H9 (cell line): Measurements from ENCODE around the gene OIT3. TPM values are rescaled to one million over a fixed set of nuclear protein-coding genes. Genes with fewer than 3 reads are reported as not detected.

Source experiments
- DNase-seq: peaks from one replicate; pipeline ENCODE4 v3.0.0-alpha.2; 2017
- H2AFZ ChIP-seq: one replicate; pipeline ENCODE4 v1.6.1; 2013; ENCODE audit warnings: mild to moderate bottlenecking, low read length, control low read depth, moderate library complexity
- H2AK5ac ChIP-seq: 2 replicates; pipeline ENCODE4 v1.6.1; 2013; ENCODE audit warnings: low read length, control low read depth, mixed read lengths; ENCODE audit not compliant: insufficient read length
- H2BK120ac ChIP-seq: one replicate; pipeline ENCODE4 v1.6.1; 2013; ENCODE audit warnings: low read depth, mild to moderate bottlenecking, low read length, control low read depth, inconsistent platforms; ENCODE audit not compliant: poor library complexity, severe bottlenecking
- H2BK12ac ChIP-seq: 2 replicates; pipeline ENCODE4 v1.6.1; 2013; ENCODE audit warnings: low read length, control low read depth, mixed read lengths, low read depth; ENCODE audit not compliant: insufficient read length
- H2BK15ac ChIP-seq: 2 replicates; pipeline ENCODE4 v1.6.1; 2013; ENCODE audit warnings: low read depth, low read length, control low read depth
- H2BK20ac ChIP-seq: one replicate; pipeline ENCODE4 v1.6.1; 2013; ENCODE audit warnings: low read depth, mild to moderate bottlenecking, low read length, control low read depth, inconsistent platforms; ENCODE audit not compliant: poor library complexity, severe bottlenecking
- H2BK5ac ChIP-seq: 2 replicates; pipeline ENCODE4 v1.6.1; 2013; ENCODE audit warnings: low read length, control low read depth, mixed read lengths; ENCODE audit not compliant: insufficient read length
- H3K14ac ChIP-seq: 2 replicates; pipeline ENCODE4 v1.6.1; 2013; ENCODE audit warnings: low read length, control low read depth; ENCODE audit not compliant: insufficient read depth
- H3K18ac ChIP-seq: 2 replicates; pipeline ENCODE4 v1.6.1; 2013; ENCODE audit warnings: low read depth, mild to moderate bottlenecking, mixed read lengths, low read length, control low read depth; ENCODE audit not compliant: insufficient read length
- H3K23ac ChIP-seq: 2 replicates; pipeline ENCODE4 v1.6.1; 2013; ENCODE audit warnings: low read length, control low read depth, mixed read lengths, low read depth; ENCODE audit not compliant: insufficient read length
- H3K23me2 ChIP-seq: 2 replicates; pipeline ENCODE4 v1.6.1; 2013; ENCODE audit warnings: low read depth, mild to moderate bottlenecking, mixed read lengths, low read length, control low read depth; ENCODE audit not compliant: insufficient read length, poor library complexity, severe bottlenecking
- H3K27ac ChIP-seq: 2 replicates; pipeline ENCODE4 v1.5.1; 2013; ENCODE audit warnings: low read length, control low read depth, mixed read lengths, low read depth; ENCODE audit not compliant: insufficient read length
- H3K27me3 ChIP-seq: 2 replicates; pipeline ENCODE4 v1.6.1; 2013; ENCODE audit warnings: low read length, control low read depth, inconsistent platforms; ENCODE audit not compliant: insufficient read depth
- H3K4ac ChIP-seq: 2 replicates; pipeline ENCODE4 v1.6.1; 2013; ENCODE audit warnings: low read depth, mild to moderate bottlenecking, control low read depth, inconsistent platforms, low read length, moderate library complexity
- H3K4me1 ChIP-seq: 2 replicates; pipeline ENCODE4 v1.6.1; 2013; ENCODE audit warnings: low read length, control low read depth, inconsistent platforms; ENCODE audit not compliant: insufficient read depth
- H3K4me2 ChIP-seq: 2 replicates; pipeline ENCODE4 v1.6.1; 2013; ENCODE audit warnings: low read length, control low read depth, mixed read lengths; ENCODE audit not compliant: insufficient read length, insufficient read depth
- H3K56ac ChIP-seq: 2 replicates; pipeline ENCODE4 v1.6.1; 2013; ENCODE audit warnings: low read depth, mild to moderate bottlenecking, mixed read lengths, low read length, control low read depth; ENCODE audit not compliant: insufficient read length
- H3K79me1 ChIP-seq: 2 replicates; pipeline ENCODE4 v1.6.1; 2013; ENCODE audit warnings: low read depth, mild to moderate bottlenecking, moderate library complexity, low read length, control low read depth, inconsistent platforms; ENCODE audit not compliant: insufficient read depth, poor library complexity, severe bottlenecking
- H3K79me2 ChIP-seq: 2 replicates; pipeline ENCODE4 v1.6.1; 2013; ENCODE audit warnings: low read length, control low read depth, inconsistent platforms; ENCODE audit not compliant: insufficient read depth
- H3K9ac ChIP-seq: 2 replicates; pipeline ENCODE4 v1.6.1; 2013; ENCODE audit warnings: low read length, control low read depth, mixed read lengths; ENCODE audit not compliant: insufficient read length; ENCODE audit errors: extremely low read depth
- H3K9me3 ChIP-seq: one replicate; pipeline ENCODE4 v1.6.1; 2013; ENCODE audit warnings: low read depth, low read length, inconsistent platforms; ENCODE audit not compliant: control insufficient read depth
- H3T11ph ChIP-seq: one replicate; pipeline ENCODE4 v1.6.1; 2013; ENCODE audit warnings: mild to moderate bottlenecking, low read length, control low read depth, inconsistent platforms
- H4K20me1 ChIP-seq: one replicate; pipeline ENCODE4 v1.6.1; 2013; ENCODE audit not compliant: control insufficient read depth, insufficient read length, insufficient read depth
- H4K5ac ChIP-seq: 2 replicates; pipeline ENCODE4 v1.6.1; 2013; ENCODE audit warnings: low read depth, mild to moderate bottlenecking, mixed read lengths, low read length, control low read depth; ENCODE audit not compliant: insufficient read length
- H4K8ac ChIP-seq: replicated peaks from 2 replicates; pipeline ENCODE4 v1.6.1; 2013; ENCODE audit warnings: low read length, control low read depth, mixed read lengths, low read depth; ENCODE audit not compliant: insufficient read length
- H4K91ac ChIP-seq: 2 replicates; pipeline ENCODE4 v1.6.1; 2013; ENCODE audit warnings: low read depth, mild to moderate bottlenecking, moderate library complexity, mixed read lengths, low read length, control low read depth; ENCODE audit not compliant: insufficient read length
- H3K27ac Mint-ChIP-seq, 3 experiments: 2 replicates in 2 of 3; 3 replicates in 1 of 3; pipeline ENCODE4 v1.8.0; 2020 to 2021; ENCODE audit warnings: mixed read lengths in 3 of 3, mild to moderate bottlenecking in 1 of 3, moderate library complexity in 1 of 3
- H3K27me3 Mint-ChIP-seq: 2 replicates; pipeline ENCODE4 v1.8.0; 2021; ENCODE audit warnings: low read depth, mild to moderate bottlenecking, moderate library complexity, mixed read lengths
- H3K36me3 Mint-ChIP-seq, 3 experiments: 2 replicates in 2 of 3; 3 replicates in 1 of 3; pipeline ENCODE4 v1.8.0; 2020 to 2021; ENCODE audit warnings: low read depth in 3 of 3, mixed read lengths in 3 of 3; ENCODE audit not compliant: insufficient read depth in 1 of 3
- H3K4me1 Mint-ChIP-seq, 2 experiments: 2 replicates each; pipeline ENCODE4 v1.8.0; 2020; ENCODE audit warnings: mixed read lengths in 2 of 2
- H3K4me3 Mint-ChIP-seq, 2 experiments: 2 replicates in 1 of 2; 3 replicates in 1 of 2; pipeline ENCODE4 v1.8.0; 2020 to 2021; ENCODE audit warnings: mild to moderate bottlenecking in 2 of 2, mixed read lengths in 2 of 2, moderate library complexity in 1 of 2
- H3K9me3 Mint-ChIP-seq, 2 experiments: 2 replicates in 1 of 2; 3 replicates in 1 of 2; pipeline ENCODE4 v1.8.0; 2020; ENCODE audit warnings: mild to moderate bottlenecking in 2 of 2, mixed read lengths in 2 of 2, moderate library complexity in 1 of 2
- WGBS: extraction: QIAGEN DNeasy Blood & Tissue Kit; methylation state at CpG from one replicate; pipeline ENCODE4 v1.1.7; 2013; ENCODE audit warnings: missing lambda C conversion rate, low lambda C conversion rate, mixed read lengths; ENCODE audit not compliant: insufficient read length; ENCODE audit errors: extremely low coverage; 5-methylcytosine and 5-hydroxymethylcytosine counted together
- total RNA-seq: library from RNA; stranded (reverse); gene quantifications from 2 replicates; pipeline ENCODE4 v1.2.1, GENCODE V29; 2021
- TF ChIP-seq, protein P1 (sequence below): fragments of 200-600 bp; sonication (generic); conservative IDR thresholded peaks from 3 replicates; pipeline ENCODE4 v1.8.0; 2021; ENCODE audit warnings: antibody characterized with exemption, mild to moderate bottlenecking

Gene OIT3
- total RNA-seq, 1 experiment from 2014 or later, result not detected

- Histone ChIP-seq H2BK5ac (no peak overlapping the region), H3K4me2 (no peak overlapping the region), H2AFZ (no peak overlapping the region), H4K20me1 (no peaks in the 10 kb centered on the region), H4K8ac (no peak overlapping the region), H3K4me1 (no peaks in the 10 kb centered on the region), H3K27ac (no peak overlapping the region), H3K23me2 (no peaks in the 10 kb centered on the region), H2BK20ac (no peak overlapping the region), H3K9me3 (no peaks in the 10 kb centered on the region), H2BK120ac (no peak overlapping the region), H2BK15ac (no peak overlapping the region), H3K4ac (no peak overlapping the region), H3K56ac (no peak overlapping the region), H3K79me2 (no peaks in the 10 kb centered on the region), H3K18ac (no peak overlapping the region), H3K27me3 (no peaks in the 10 kb centered on the region), H2AK5ac (no peak overlapping the region), H4K91ac (no peak overlapping the region), H3K23ac (no peak overlapping the region), H3K79me1 (no peaks in the 10 kb centered on the region), H3K14ac (no peak overlapping the region), H4K5ac (no peak overlapping the region), H2BK12ac (no peak overlapping the region), H3T11ph (no peak overlapping the region), H3K9ac (no peak overlapping the region)
- TF ChIP-seq, protein P1, sequence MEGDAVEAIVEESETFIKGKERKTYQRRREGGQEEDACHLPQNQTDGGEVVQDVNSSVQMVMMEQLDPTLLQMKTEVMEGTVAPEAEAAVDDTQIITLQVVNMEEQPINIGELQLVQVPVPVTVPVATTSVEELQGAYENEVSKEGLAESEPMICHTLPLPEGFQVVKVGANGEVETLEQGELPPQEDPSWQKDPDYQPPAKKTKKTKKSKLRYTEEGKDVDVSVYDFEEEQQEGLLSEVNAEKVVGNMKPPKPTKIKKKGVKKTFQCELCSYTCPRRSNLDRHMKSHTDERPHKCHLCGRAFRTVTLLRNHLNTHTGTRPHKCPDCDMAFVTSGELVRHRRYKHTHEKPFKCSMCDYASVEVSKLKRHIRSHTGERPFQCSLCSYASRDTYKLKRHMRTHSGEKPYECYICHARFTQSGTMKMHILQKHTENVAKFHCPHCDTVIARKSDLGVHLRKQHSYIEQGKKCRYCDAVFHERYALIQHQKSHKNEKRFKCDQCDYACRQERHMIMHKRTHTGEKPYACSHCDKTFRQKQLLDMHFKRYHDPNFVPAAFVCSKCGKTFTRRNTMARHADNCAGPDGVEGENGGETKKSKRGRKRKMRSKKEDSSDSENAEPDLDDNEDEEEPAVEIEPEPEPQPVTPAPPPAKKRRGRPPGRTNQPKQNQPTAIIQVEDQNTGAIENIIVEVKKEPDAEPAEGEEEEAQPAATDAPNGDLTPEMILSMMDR, result no peak
- H3K4me1 Mint-ChIP-seq, result no peaks in the 10 kb centered on the region
- no peak for DNase-seq
- peaks cover 0 to 15% (median 6%) of the 10 kb centered on the region in 3 experiments; a peak in 6 of 7 replicates for H3K36me3 Mint-ChIP-seq
- WGBS, result no CpG with 5 or more reads among the region's 3 CpGs
- H3K27ac Mint-ChIP-seq, result 0 out of 7 replicates have a peak overlapping the region, but pooled peaks of 1 of the 3 experiments have one; percentile 2
- H3K27me3 Mint-ChIP-seq, result no peaks in the 10 kb centered on the region; the same call in 1 of the 2 replicates
- H3K4me3 Mint-ChIP-seq, result no peak overlapping the region
- H3K9me3 Mint-ChIP-seq, result peaks cover 15 to 16% of the 10 kb centered on the region in 2 experiments
Measured at GRCh38 chr10:72904806-72905205, 11.3 kb downstream of the OIT3 start.
